NCI-H1092 treated with DMSO at 0.1 percent for 48 hours (cell line): Measurements from ENCODE around the gene ATP8B4.
"Not testable (repeated sequence)": the region's sequence is repeated elsewhere in the genome, so short reads cannot be mapped to it uniquely, and the experiment has no call there.

Source experiments
- DNase-seq: peaks from one replicate; lab custom pipeline; 2025; lab: John Stamatoyannopoulos, UW

The ATP8B4 gene

GRCh38 chr15:50137893-50138292, 18.9 kb upstream of the ATP8B4 start:
- DNase-seq, result no peak

- DNase-seq, result no peak
Measured at GRCh38 chr15:50137330-50137761, 18.3 kb upstream of the ATP8B4 start.

- DNase-seq, result no peak
Measured at GRCh38 chr15:50135031-50135551, 16.1 kb upstream of the ATP8B4 start.

GRCh38 chr15:50134524-50135024, 15.5 kb upstream of the ATP8B4 start:
- no peak for DNase-seq

GRCh38 chr15:50132251-50132984, 13.4 kb upstream of the ATP8B4 start:
- not testable (repeated sequence) for DNase-seq

- no peak for DNase-seq
Measured at GRCh38 chr15:50131617-50132016, 12.6 kb upstream of the ATP8B4 start.

GRCh38 chr15:50128266-50128665, 9.2 kb upstream of the ATP8B4 start:
- no peak for DNase-seq

- DNase-seq, result no peak
Measured at GRCh38 chr15:50127255-50127777, 8.3 kb upstream of the ATP8B4 start.

- DNase-seq, result no peak
Measured at GRCh38 chr15:50126072-50126471, 7.0 kb upstream of the ATP8B4 start.

- DNase-seq, result no peak
Measured at GRCh38 chr15:50124631-50125030, 5.6 kb upstream of the ATP8B4 start.

GRCh38 chr15:50123861-50124557, 5.0 kb upstream of the ATP8B4 start:
- no peak for DNase-seq

GRCh38 chr15:50120729-50121128, 1.7 kb upstream of the ATP8B4 start:
- DNase-seq, result no peak

- DNase-seq, result no peak
Measured at GRCh38 chr15:50117431-50118027, 1.5 kb downstream of the ATP8B4 start.

GRCh38 chr15:50116477-50116876, 2.6 kb downstream of the ATP8B4 start:
- peak; percentile 4 for DNase-seq

GRCh38 chr15:50113992-50114780, 4.8 kb downstream of the ATP8B4 start:
- no peak for DNase-seq

GRCh38 chr15:50113187-50113505, 5.9 kb downstream of the ATP8B4 start:
- DNase-seq, result no peak

- DNase-seq, result no peak
Measured at GRCh38 chr15:50112488-50113186, 6.4 kb downstream of the ATP8B4 start.

GRCh38 chr15:50110285-50110684, 8.7 kb downstream of the ATP8B4 start:
- DNase-seq, result no peak

GRCh38 chr15:50109076-50109987, 9.7 kb downstream of the ATP8B4 start:
- no peak for DNase-seq

- no peak for DNase-seq
Measured at GRCh38 chr15:50108461-50108860, 10.6 kb downstream of the ATP8B4 start.
